ENCODE measurements around the gene TROAP.
"Not testable (repeated sequence)": the region's sequence is repeated elsewhere in the genome, so short reads cannot be mapped to it uniquely, and the experiment has no call there.

The TROAP gene

GRCh38 chr12:49282302-49282701 is 40.8 kb upstream of the TROAP start:
- H3K79me2 ChIP-seq (ENCODE audit: insufficient read depth, low read length) = no peaks in the 10 kb centered on the region
- H4K20me1 ChIP-seq (ENCODE audit: insufficient read depth, low read length, poor library complexity, severe bottlenecking) = no peaks in the 10 kb centered on the region
- H3K27me3 ChIP-seq (ENCODE audit: insufficient read depth, low read length, poor library complexity, severe bottlenecking) = no peaks in the 10 kb centered on the region
- H3K4me3 ChIP-seq (ENCODE audit: low read length, poor library complexity, severe bottlenecking) = no peak overlapping the region
- no peak overlapping the region for H2AFZ ChIP-seq (ENCODE audit: low read length)
- H3K4me1 ChIP-seq (ENCODE audit: insufficient read depth, low read length, poor library complexity, severe bottlenecking) = no peaks in the 10 kb centered on the region
- H3K36me3 ChIP-seq (ENCODE audit: insufficient read depth, low read length) = no peaks in the 10 kb centered on the region
- TF ChIP-seq EZH2phosphoT487 (IDR thresholded peaks at IDR 0.05; ENCODE audit: borderline replicate concordance) (no peak), CTCF (conservative IDR thresholded peaks at IDR 0.05; ENCODE audit: low read length) (no peak)
- H3K9ac ChIP-seq (ENCODE audit: low read depth, low read length, poor library complexity, severe bottlenecking) = no peak overlapping the region
- H3K4me2 ChIP-seq (ENCODE audit: low read depth, low read length, poor library complexity, severe bottlenecking) = no peak overlapping the region
- no peaks in the 10 kb centered on the region for H3K9me2 ChIP-seq (replicated peaks; ENCODE audit: low read depth, low read length)
- no peaks in the 10 kb centered on the region for H3F3A ChIP-seq (ENCODE audit: low read depth)
- no peaks in the 10 kb centered on the region for H3K9me3 ChIP-seq (ENCODE audit: insufficient read depth, low read depth, low read length)

GRCh38 chr12:49282740-49283375 is 40.2 kb upstream of the TROAP start:
- not testable (repeated sequence) for H3K27me3 ChIP-seq (ENCODE audit: insufficient read depth, low read length, poor library complexity, severe bottlenecking); H3K4me2 ChIP-seq (ENCODE audit: low read depth, low read length, poor library complexity, severe bottlenecking); H3K79me2 ChIP-seq (ENCODE audit: insufficient read depth, low read length); H3K36me3 ChIP-seq (ENCODE audit: insufficient read depth, low read length); H2AFZ ChIP-seq (ENCODE audit: low read length); H4K20me1 ChIP-seq (ENCODE audit: insufficient read depth, low read length, poor library complexity, severe bottlenecking); H3F3A ChIP-seq (ENCODE audit: low read depth); H3K4me3 ChIP-seq (ENCODE audit: low read length, poor library complexity, severe bottlenecking); H3K9me2 ChIP-seq (replicated peaks; ENCODE audit: low read depth, low read length); H3K9me3 ChIP-seq (ENCODE audit: insufficient read depth, low read depth, low read length); H3K9ac ChIP-seq (ENCODE audit: low read depth, low read length, poor library complexity, severe bottlenecking); H3K4me1 ChIP-seq (ENCODE audit: insufficient read depth, low read length, poor library complexity, severe bottlenecking)

- H3K79me2 ChIP-seq (ENCODE audit: insufficient read depth, low read length) = no peaks in the 10 kb centered on the region
- TF ChIP-seq EZH2phosphoT487 (IDR thresholded peaks at IDR 0.05; ENCODE audit: borderline replicate concordance) = no peak
- peak; percentile 42 for TF ChIP-seq CTCF (conservative IDR thresholded peaks at IDR 0.05; ENCODE audit: low read length)
- no peak overlapping the region for H3K4me2 ChIP-seq (ENCODE audit: low read depth, low read length, poor library complexity, severe bottlenecking)
- no peaks in the 10 kb centered on the region for H3K9me3 ChIP-seq (ENCODE audit: insufficient read depth, low read depth, low read length)
- no peaks in the 10 kb centered on the region for H3K9me2 ChIP-seq (replicated peaks; ENCODE audit: low read depth, low read length)
- no peak overlapping the region for H3K9ac ChIP-seq (ENCODE audit: low read depth, low read length, poor library complexity, severe bottlenecking)
- H2AFZ ChIP-seq (ENCODE audit: low read length) = no peak overlapping the region; the same call in 1 of the 2 replicates
- no peaks in the 10 kb centered on the region for H3F3A ChIP-seq (ENCODE audit: low read depth)
- H3K4me1 ChIP-seq (ENCODE audit: insufficient read depth, low read length, poor library complexity, severe bottlenecking) = no peaks in the 10 kb centered on the region
- no peaks in the 10 kb centered on the region for H3K27me3 ChIP-seq (ENCODE audit: insufficient read depth, low read length, poor library complexity, severe bottlenecking)
- H3K4me3 ChIP-seq (ENCODE audit: low read length, poor library complexity, severe bottlenecking) = no peak overlapping the region
- H4K20me1 ChIP-seq (ENCODE audit: insufficient read depth, low read length, poor library complexity, severe bottlenecking) = no peaks in the 10 kb centered on the region
- no peaks in the 10 kb centered on the region for H3K36me3 ChIP-seq (ENCODE audit: insufficient read depth, low read length)
Measured at GRCh38 chr12:49283541-49284429, 39.3 kb upstream of the TROAP start.

All from Loucy (cell line).